CD4-positive, alpha-beta T cell treated with Interleukin-1 beta for 1 hour (primary cell): ENCODE data around the gene SRI.
A peak's percentile ranks its signal among the peaks of the same experiment; 100 is the strongest.
"Not testable (repeated sequence)": the region's sequence is repeated elsewhere in the genome, so short reads cannot be mapped to it uniquely, and the experiment has no call there.

ENCODE experiments used
- DNase-seq, 2 donors: peaks; one replicate each; pipeline ENCODE4 v3.0.0-alpha.2; 2020 to 2022

The SRI gene

DNA sequence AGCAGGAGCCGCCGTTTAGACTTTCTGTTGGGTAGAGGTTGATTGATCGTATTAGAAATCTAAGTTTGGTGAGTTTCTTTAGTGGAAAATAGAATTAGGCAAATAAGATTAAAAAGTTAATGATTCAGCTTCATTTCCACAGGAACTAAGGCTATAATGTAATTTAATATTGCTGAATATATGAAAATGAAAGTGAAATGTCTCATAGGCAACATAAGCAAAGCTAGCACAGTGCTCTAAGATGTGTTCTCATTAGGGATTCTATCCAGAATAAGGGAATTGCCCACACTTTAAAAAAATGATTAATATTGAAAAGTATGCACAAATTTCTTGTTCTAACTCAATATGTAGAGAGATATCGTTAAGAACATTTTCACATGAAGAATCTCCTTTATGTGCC lies 47.0 kb downstream of the SRI start:
- no peak for DNase-seq

DNA sequence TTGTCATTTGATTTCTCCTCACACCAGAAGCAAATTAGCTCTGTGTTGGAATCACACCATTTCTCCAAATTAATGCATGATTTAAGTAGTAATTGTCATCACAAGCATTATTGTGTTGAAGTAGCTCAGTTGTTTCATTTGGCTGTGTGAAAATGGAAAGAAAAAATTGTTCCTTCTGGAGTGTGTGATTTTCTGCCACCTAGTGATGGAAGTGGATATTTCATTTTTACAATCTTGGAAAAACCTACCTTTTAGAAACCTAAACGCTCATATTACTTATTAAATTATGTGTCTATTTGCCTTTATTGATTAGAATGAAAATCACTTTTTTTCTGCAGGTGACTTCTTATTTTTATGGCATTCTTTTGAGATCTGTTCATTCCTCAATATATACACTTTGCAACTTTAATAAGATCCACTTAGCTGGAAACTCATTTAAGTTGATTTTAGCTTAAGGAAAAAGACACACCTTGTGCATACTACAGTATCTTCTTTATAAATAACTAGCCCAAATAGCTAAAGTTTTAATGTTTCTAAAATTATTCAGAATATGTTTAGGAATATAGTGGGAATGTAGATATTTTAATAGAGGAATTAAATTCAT lies 50.0 kb downstream of the SRI start:
- DNase-seq = peak in 1 of 2 donors; percentile 2

DNA sequence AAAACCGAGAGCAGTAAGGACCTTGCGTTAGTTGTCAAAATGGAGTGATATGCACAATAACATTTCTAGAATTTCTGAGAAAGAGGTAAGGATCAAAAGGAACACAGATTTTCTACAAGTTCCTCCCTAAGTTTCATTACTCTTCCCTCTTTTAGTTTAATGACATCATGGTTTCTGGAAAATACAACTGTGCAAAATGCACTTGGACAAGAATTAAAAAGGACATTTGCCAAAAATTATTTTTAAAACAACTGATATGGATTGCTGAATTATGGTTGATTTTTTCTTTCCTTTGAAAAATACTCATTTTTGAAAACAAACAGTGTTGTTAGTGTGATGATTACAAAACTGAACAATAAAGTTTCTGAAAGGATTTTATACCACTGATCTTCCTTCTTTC lies 52.1 kb downstream of the SRI start:
- no peak for DNase-seq

DNA sequence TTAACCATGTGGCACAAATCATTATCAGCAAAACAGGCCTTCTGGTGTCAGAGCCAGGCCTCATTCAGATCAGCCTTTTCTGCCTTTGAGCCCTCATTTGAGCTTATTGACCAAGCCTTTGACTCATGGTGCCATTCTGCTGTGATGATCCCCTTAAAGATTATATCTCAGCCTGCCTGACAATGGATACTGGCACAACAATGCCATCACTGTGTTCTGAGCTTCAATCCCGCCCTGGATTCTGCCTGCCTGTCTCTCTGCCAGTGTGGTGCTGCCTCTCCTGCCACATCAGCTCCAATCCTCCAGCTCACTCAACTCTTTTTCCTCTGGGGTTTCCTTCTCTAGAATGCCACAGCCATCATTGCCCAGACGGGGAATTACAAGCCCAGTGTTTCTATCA lies 52.6 kb downstream of the SRI start:
- DNase-seq = no peak

DNA sequence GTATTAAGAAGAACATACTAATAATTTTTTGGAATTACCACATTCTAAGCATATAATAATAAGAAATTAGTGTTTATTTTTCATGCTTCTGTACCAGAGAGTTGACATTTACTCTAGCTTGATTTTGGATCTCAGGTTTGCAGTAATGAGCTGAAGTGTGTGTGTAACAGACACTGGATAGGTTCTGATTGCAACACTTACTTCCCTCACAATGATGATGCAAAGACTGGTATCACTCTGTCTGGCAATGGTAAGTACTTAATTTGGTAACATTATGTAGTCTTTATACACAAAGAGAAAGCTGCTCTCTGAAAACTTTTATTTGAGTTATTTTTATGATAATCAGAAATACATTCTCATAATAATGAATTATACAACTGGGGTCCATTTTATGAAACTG lies 54.1 kb downstream of the SRI start:
- DNase-seq = no peak

DNA sequence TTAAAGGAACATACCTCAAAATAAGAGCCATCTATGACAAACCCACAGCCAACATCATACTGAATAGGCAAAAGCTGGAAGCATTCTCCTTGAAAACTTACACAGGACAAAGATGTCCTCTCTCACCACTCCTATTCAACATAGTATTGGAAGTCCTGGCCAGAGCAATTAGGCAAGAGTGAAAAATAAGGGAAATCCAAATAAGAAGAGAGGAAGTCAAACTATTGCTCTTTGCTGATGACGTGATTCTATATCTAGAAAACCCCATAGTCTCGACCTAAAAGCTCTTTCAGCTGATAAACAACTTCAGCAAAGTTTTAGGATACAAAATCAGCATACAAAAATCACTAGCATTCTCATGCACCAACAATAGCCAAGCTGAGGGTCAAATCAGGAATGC lies 60.1 kb downstream of the SRI start:
- not testable (repeated sequence) for DNase-seq

DNA sequence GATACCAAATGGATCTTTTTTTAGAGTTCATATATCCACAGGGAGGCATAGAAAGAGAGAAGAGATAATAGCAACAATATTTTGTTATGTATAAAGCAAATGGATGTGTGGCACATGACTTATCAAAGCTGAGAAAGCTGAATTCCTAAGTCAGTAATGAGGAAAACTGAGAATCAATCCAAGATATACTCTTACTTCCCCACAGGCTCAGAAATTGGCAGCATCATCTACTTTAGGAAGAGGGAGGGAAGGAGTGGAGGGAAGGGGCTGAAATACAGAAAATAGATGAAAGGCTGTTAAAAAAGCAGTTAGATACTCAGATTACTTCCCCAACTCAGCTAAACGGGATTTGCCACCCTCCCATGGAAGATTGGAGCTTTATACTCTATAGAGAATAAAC lies 63.5 kb downstream of the SRI start:
- DNase-seq = no peak

DNA sequence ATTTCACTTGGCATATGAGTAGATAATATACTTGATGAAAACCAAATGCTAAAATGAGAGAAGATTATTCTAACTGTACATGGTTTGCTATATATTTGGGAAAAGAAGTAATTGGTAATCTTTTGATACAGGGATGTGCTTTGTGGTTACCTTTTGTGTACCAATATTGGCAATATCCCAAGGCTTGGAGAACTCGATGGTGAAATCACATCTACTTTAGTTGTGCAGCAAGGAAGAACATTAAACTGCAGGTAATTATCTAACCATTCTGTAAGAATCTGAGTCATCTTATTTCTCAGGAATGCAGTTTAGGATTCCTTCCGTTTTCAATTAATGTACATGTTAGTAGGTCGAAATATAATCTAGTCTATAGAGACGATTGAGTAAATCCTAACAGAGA lies 64.1 kb downstream of the SRI start:
- DNase-seq = no peak
